Activated CD4-positive, alpha-beta T cell treated with anti-CD3 and anti-CD28 coated beads, Interleukin-2, amount 10 ng/mL, durations not matched to agents 24 days and 14 days (primary cell): ENCODE measurements around the gene NFATC4. TPM values are rescaled to one million over a fixed set of nuclear protein-coding genes. Genes with fewer than 3 reads are reported as not detected.

Experiments
- DNase-seq: peaks from one replicate; pipeline ENCODE4 v3.0.0; 2022
- H3K27ac Mint-ChIP-seq: one replicate; pipeline ENCODE4 v1.8.0; 2022; ENCODE audit warnings: mild to moderate bottlenecking, mixed read lengths
- H3K27me3 Mint-ChIP-seq: one replicate; pipeline ENCODE4 v1.8.0; 2022; ENCODE audit warnings: mixed read lengths
- H3K36me3 Mint-ChIP-seq: one replicate; pipeline ENCODE4 v1.8.0; 2022; ENCODE audit warnings: low read depth, mild to moderate bottlenecking, mixed read lengths
- H3K4me1 Mint-ChIP-seq: one replicate; pipeline ENCODE4 v1.8.0; 2021; ENCODE audit warnings: mixed read lengths
- H3K4me3 Mint-ChIP-seq: one replicate; pipeline ENCODE4 v1.8.0; 2022; ENCODE audit warnings: mild to moderate bottlenecking, moderate library complexity, mixed read lengths
- H3K9me3 Mint-ChIP-seq: one replicate; pipeline ENCODE4 v1.8.0; 2021; ENCODE audit warnings: mixed read lengths
- intact Hi-C: fragments of 100-400 bp; cut with micrococcal nuclease; formaldehyde crosslinking; loops from one replicate; pipeline ENCODE4 v1.15.1; 2023
- total RNA-seq: library from RNA; stranded (reverse); gene quantifications from 2 replicates; pipeline ENCODE4 v1.2.3, GENCODE V29; 2022

NFATC4 gene
- total RNA-seq, 1 donor from 2014 or later: not detected

- H3K27ac Mint-ChIP-seq: no peak overlapping the region
- intact Hi-C loops: no loop called here
- no peak overlapping the region for H3K4me3 Mint-ChIP-seq
- DNase-seq: no peak
- H3K36me3 Mint-ChIP-seq: peaks cover 3% of the 10 kb centered on the region
- peaks cover 21% of the 10 kb centered on the region for H3K4me1 Mint-ChIP-seq
- H3K9me3 Mint-ChIP-seq: no peaks in the 10 kb centered on the region
- peaks cover 4% of the 10 kb centered on the region for H3K27me3 Mint-ChIP-seq
Observed at GRCh38 chr14:24422694-24423601, 55.0 kb downstream of the NFATC4 start.

- H3K9me3 Mint-ChIP-seq: no peaks in the 10 kb centered on the region
- no peak overlapping the region for H3K27ac Mint-ChIP-seq
- intact Hi-C loops: no loop called here
- H3K27me3 Mint-ChIP-seq: no peaks in the 10 kb centered on the region
- H3K4me1 Mint-ChIP-seq: peaks cover 29% of the 10 kb centered on the region
- no peak for DNase-seq
- peak overlapping the region; percentile 2 for H3K4me3 Mint-ChIP-seq
- H3K36me3 Mint-ChIP-seq: peaks cover 3% of the 10 kb centered on the region
Observed at GRCh38 chr14:24425704-24426103, 57.7 kb downstream of the NFATC4 start.

- Mint-ChIP-seq H3K4me1 (peaks cover 32% of the 10 kb centered on the region), H3K4me3 (peak overlapping the region; percentile 2), H3K27ac (peak overlapping the region; percentile 6), H3K9me3 (no peaks in the 10 kb centered on the region), H3K27me3 (no peaks in the 10 kb centered on the region), H3K36me3 (peaks cover 7% of the 10 kb centered on the region)
- intact Hi-C loops: no loop called here
- no peak for DNase-seq
Observed at GRCh38 chr14:24426150-24426911, 58.3 kb downstream of the NFATC4 start.

GRCh38 chr14:24426912-24427536 lies 59.0 kb downstream of the NFATC4 start:
- no peaks in the 10 kb centered on the region for H3K27me3 Mint-ChIP-seq
- H3K27ac Mint-ChIP-seq: no peak overlapping the region
- H3K9me3 Mint-ChIP-seq: no peaks in the 10 kb centered on the region
- DNase-seq: peak; percentile 64
- H3K4me1 Mint-ChIP-seq: peaks cover 39% of the 10 kb centered on the region
- H3K4me3 Mint-ChIP-seq: no peak overlapping the region
- H3K36me3 Mint-ChIP-seq: peaks cover 13% of the 10 kb centered on the region
- intact Hi-C loops: no loop called here

GRCh38 chr14:24427537-24428508 lies 59.8 kb downstream of the NFATC4 start:
- intact Hi-C loops: no loop called here
- H3K27me3 Mint-ChIP-seq: no peaks in the 10 kb centered on the region
- no peaks in the 10 kb centered on the region for H3K9me3 Mint-ChIP-seq
- H3K27ac Mint-ChIP-seq: peak overlapping the region; percentile 12
- peaks cover 14% of the 10 kb centered on the region for H3K36me3 Mint-ChIP-seq
- no peak for DNase-seq
- H3K4me3 Mint-ChIP-seq: peak overlapping the region; percentile 6
- H3K4me1 Mint-ChIP-seq: peaks cover 41% of the 10 kb centered on the region

- peaks cover 49% of the 10 kb centered on the region for H3K4me1 Mint-ChIP-seq
- H3K9me3 Mint-ChIP-seq: no peaks in the 10 kb centered on the region
- H3K4me3 Mint-ChIP-seq: peak overlapping the region; percentile 94
- H3K36me3 Mint-ChIP-seq: peaks cover 23% of the 10 kb centered on the region
- intact Hi-C loops: no loop called here
- peak; percentile 63 for DNase-seq
- no peaks in the 10 kb centered on the region for H3K27me3 Mint-ChIP-seq
- peak overlapping the region; percentile 99 for H3K27ac Mint-ChIP-seq
Observed at GRCh38 chr14:24428628-24429394, 60.8 kb downstream of the NFATC4 start.

Other genes with a start within 250 kb of the NFATC4 start
- 0.26 and 0.54 TPM in 2 replicates for gene FITM1, start 237.5 kb upstream of the NFATC4 start, total RNA-seq
- 300 and 306 TPM in 2 replicates for gene PSME1, start 232.0 kb upstream of the NFATC4 start, total RNA-seq
- 26.6 and 30.3 TPM in 2 replicates for gene EMC9, start 226.6 kb upstream of the NFATC4 start, total RNA-seq
- gene PSME2, start 221.6 kb upstream of the NFATC4 start, total RNA-seq: 565 and 584 TPM in 2 replicates
- gene RNF31, start 220.7 kb upstream of the NFATC4 start, total RNA-seq: 95.1 and 95.6 TPM in 2 replicates
- gene IRF9, start 206.9 kb upstream of the NFATC4 start, total RNA-seq: 138 and 159 TPM in 2 replicates
- gene REC8, start 196.1 kb upstream of the NFATC4 start, total RNA-seq: 33.8 and 34.3 TPM in 2 replicates
- gene IPO4, start 179.4 kb upstream of the NFATC4 start, total RNA-seq: 107 and 112 TPM in 2 replicates
- 35.1 and 36.4 TPM in 2 replicates for gene TM9SF1, start 172.7 kb upstream of the NFATC4 start, total RNA-seq
- gene TSSK4, start 162.5 kb upstream of the NFATC4 start, total RNA-seq: 0.26 and 0.36 TPM in 2 replicates
- 88.0 and 89.9 TPM in 2 replicates for gene CHMP4A, start 154.7 kb upstream of the NFATC4 start, total RNA-seq
- 11.6 and 13.5 TPM in 2 replicates for gene MDP1, start 152.1 kb upstream of the NFATC4 start, total RNA-seq
- 188 and 190 TPM in 2 replicates for gene NEDD8, start 135.8 kb upstream of the NFATC4 start, total RNA-seq
- 32.4 and 42.8 TPM in 2 replicates for gene GMPR2, start 135.3 kb upstream of the NFATC4 start, total RNA-seq
- 87.1 and 93.6 TPM in 2 replicates for gene TINF2, start 125.6 kb upstream of the NFATC4 start, total RNA-seq
- 5.1 and 6.2 TPM in 2 replicates for gene TGM1, start 105.0 kb upstream of the NFATC4 start, total RNA-seq
- 49.6 and 51.1 TPM in 2 replicates for gene RABGGTA, start 96.6 kb upstream of the NFATC4 start, total RNA-seq
- 10.1 and 10.3 TPM in 2 replicates for gene DHRS1, start 68.4 kb upstream of the NFATC4 start, total RNA-seq
- 48.3 and 52.2 TPM in 2 replicates for gene NOP9, start 68.3 kb upstream of the NFATC4 start, total RNA-seq
- 21.8 and 22.2 TPM in 2 replicates for gene CIDEB, start 60.2 kb upstream of the NFATC4 start, total RNA-seq
- gene LTB4R2, start 58.0 kb upstream of the NFATC4 start, total RNA-seq: 9.6 and 11.0 TPM in 2 replicates
- gene LTB4R, start 56.7 kb upstream of the NFATC4 start, total RNA-seq: 12.2 and 14.2 TPM in 2 replicates
- gene ADCY4, start 33.1 kb upstream of the NFATC4 start, total RNA-seq: 1.6 and 2.8 TPM in 2 replicates
- 12.0 and 13.9 TPM in 2 replicates for gene RIPK3, start 28.2 kb upstream of the NFATC4 start, total RNA-seq
- gene NYNRIN, start 30.8 kb downstream of the NFATC4 start, total RNA-seq: not detected in 2 replicates
- gene CBLN3, start 61.5 kb downstream of the NFATC4 start, total RNA-seq: 4.5 and 7.4 TPM in 2 replicates
- 63.0 and 65.4 TPM in 2 replicates for gene KHNYN, start 61.8 kb downstream of the NFATC4 start, total RNA-seq
- gene SDR39U1, start 74.6 kb downstream of the NFATC4 start, total RNA-seq: 40.8 and 49.7 TPM in 2 replicates
- gene CMA1, start 140.1 kb downstream of the NFATC4 start, total RNA-seq: not detected in 2 replicates
- not detected in 2 replicates for gene CTSG, start 208.1 kb downstream of the NFATC4 start, total RNA-seq
- gene GZMH, start 241.5 kb downstream of the NFATC4 start, total RNA-seq: 24.3 and 25.2 TPM in 2 replicates